GM12892 (cell line): Measurements from ENCODE around the gene WDR45B.

Experiments
- POLR2AphosphoS5 ChIP-seq: IDR thresholded peaks from 2 replicates; pipeline ENCODE4 v1.6.1; 2011; ENCODE audit warnings: low read depth, low read length, control low read depth
- TAF1 ChIP-seq: IDR thresholded peaks from 2 replicates; pipeline ENCODE4 v1.6.1; 2011; ENCODE audit warnings: low read depth, mild to moderate bottlenecking, control low read depth, low read length, borderline replicate concordance

DNA sequence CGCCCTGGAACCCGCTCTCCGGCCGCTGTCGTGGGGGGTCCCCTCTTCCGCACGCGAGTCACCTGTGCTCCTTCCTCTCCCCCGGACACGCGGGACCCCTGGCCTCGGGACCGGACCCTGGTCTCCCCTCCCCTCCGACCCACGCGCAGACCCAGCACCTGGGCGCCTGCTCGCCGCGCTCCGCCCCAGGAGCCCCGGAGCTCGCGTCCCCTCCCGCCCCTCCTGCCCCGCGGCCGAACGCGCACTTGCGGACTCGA, 49.5 kb upstream of the WDR45B start:
- TF ChIP-seq POLR2AphosphoS5 (no peak), TAF1 (no peak)
